Glomerular visceral epithelial cell (primary cell): ENCODE data around the gene TNFAIP1.

Experiments
- DNase-seq: peaks from one replicate; pipeline ENCODE4 v3.0.0-alpha.2; 2016; ENCODE audit errors: extremely low spot score

Gene TNFAIP1

DNA sequence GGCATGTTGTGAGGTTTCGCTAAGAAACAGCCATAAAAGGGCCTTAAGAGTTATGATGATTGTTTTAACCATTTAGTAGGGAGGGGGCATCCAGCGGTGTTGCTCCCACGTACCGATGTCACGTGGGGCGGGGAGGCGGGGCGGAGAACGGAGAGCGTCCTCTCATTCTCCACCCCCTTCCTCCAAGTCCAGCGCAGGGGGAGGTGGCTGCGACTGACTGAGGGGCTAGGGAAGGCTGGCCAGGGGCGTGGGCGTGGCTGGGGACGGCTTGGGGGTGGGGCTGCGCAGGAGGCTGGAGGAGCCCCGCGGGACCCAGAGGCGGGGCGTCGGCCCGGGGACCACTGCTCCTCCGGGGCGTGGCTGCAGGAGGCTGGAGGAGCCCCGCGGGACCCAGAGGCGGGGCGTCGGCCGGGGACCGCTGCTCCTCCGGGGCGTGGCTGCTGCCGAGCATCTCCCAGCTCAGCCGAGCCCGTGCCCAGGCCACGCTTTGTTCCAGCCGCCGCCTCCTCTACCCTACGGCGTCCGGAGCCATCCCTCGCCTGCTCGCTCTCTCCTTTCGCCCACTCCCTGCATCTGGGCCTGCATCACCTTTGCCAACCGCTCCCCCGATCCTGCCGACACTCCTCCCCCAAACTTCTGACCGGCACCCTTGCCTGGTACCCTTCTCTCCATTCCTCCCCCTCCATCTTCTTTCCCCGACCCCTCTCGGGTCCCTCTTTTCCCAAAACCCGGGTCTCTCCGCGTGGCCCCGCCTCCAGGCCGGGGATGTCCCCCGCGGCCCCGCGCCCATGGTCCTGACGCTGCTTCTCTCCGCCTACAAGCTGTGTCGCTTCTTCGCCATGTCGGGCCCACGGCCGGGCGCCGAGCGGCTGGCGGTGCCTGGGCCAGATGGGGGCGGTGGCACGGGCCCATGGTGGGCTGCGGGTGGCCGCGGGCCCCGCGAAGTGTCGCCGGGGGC is 36.0 kb downstream of the TNFAIP1 start, which contains the start of gene SARM1:
Gene SARM1, plus strand, starts transcription at position 450 of the 958 bp plus-strand sequence. Its CDS starts 339 bp downstream, at position 789.
- peak; percentile 77 for DNase-seq

DNA sequence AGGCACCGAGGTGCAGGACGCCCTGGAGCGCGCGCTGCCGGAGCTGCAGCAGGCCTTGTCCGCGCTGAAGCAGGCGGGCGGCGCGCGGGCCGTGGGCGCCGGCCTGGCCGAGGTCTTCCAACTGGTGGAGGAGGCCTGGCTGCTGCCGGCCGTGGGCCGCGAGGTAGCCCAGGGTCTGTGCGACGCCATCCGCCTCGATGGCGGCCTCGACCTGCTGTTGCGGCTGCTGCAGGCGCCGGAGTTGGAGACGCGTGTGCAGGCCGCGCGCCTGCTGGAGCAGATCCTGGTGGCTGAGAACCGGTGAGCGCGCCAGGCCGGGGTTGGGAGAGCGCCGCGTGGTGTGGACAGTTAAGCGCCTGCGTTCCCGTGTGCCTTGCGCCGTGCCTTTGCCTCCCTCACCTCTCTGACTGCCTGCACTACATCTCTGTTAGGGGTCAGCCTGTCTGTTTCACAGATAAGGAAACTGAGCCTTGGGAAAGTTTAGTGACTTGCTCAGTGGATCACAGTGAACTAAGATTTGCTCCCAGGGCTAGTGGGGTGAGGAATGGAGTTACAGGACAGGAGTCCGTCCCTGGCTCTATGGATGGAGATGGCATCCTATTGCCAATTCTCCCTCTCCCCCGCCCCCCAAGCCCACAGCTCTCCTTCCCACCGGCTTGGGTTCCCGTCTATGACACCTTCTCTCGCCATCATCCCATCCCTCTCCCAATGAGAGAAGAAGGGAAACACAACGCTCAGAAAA is 36.8 kb downstream of the TNFAIP1 start:
- DNase-seq: no peak

DNA sequence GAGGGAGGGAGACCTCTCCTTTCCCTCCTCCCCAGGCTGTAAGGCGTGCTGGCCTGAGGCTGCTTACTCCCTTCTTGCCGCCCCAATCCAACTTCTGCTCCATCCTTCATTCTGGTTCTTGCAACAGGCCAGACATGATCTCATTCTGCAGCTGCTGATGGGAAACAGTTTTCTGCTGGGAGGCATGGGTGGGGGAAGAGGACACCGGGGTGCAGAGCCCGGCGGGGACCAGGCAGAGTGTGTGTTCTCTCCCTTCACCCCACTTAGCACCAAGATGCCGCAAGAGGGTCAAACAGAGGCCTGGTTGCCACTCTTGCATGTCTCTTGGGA is 37.3 kb downstream of the TNFAIP1 start:
- DNase-seq: no peak

DNA sequence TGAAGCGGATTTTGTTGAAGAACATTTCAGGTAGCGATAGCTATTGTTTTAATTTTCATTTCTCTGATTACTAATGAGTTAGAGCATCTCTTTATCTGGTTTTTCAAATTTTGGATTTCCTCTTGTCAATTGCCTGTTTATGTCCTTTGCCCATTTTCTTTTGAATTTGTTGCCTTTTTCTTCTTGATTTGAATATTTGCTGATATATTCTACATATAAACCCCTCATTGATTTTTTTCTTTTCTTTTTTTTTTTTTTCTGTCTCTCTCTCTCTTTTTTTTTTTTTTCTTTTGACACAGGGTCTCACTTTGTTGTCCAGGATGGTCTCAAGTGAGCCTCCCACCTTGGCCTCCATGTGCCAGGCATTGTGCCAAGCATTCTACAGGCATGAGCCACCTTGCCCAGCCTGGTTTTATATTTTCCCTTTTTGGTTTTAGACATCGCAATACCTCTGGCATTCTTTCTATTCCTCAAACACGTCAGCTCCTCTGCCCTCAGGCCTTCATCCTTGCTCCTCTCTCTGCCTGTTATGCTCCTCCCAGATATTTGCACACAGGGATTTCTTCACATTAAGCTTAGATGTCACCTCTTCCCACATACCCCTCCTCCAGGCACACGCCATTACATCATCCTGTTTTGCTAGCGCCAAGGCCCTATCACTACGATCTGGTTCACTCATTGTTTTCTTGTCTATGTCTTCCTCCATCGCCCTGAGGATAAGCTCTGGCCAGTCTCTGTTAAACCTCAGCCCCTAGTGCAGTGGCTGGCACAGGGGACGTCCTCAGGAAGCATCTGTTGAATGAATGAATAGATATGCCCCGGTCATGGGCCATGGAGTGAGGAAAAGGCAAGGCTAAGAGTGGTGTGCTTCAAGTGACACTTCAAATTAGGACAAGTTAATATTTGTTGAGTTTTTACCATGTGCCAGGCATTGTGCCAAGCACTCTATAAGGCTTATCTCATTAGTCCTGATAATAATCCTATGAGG is 44.5 kb downstream of the TNFAIP1 start:
- DNase-seq: no peak

DNA sequence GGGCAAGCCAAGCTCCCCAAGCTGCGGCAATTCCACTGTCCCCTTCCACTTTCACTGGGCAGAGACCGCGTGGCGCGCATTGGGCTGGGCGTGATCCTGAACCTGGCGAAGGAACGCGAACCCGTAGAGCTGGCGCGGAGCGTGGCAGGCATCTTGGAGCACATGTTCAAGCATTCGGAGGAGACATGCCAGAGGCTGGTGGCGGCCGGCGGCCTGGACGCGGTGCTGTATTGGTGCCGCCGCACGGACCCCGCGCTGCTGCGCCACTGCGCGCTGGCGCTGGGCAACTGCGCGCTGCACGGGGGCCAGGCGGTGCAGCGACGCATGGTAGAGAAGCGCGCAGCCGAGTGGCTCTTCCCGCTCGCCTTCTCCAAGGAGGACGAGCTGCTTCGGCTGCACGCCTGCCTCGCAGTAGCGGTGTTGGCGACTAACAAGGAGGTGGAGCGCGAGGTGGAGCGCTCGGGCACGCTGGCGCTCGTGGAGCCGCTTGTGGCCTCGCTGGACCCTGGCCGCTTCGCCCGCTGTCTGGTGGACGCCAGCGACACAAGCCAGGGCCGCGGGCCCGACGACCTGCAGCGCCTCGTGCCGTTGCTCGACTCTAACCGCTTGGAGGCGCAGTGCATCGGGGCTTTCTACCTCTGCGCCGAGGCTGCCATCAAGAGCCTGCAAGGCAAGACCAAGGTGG is 45.7 kb downstream of the TNFAIP1 start:
- DNase-seq: no peak

DNA sequence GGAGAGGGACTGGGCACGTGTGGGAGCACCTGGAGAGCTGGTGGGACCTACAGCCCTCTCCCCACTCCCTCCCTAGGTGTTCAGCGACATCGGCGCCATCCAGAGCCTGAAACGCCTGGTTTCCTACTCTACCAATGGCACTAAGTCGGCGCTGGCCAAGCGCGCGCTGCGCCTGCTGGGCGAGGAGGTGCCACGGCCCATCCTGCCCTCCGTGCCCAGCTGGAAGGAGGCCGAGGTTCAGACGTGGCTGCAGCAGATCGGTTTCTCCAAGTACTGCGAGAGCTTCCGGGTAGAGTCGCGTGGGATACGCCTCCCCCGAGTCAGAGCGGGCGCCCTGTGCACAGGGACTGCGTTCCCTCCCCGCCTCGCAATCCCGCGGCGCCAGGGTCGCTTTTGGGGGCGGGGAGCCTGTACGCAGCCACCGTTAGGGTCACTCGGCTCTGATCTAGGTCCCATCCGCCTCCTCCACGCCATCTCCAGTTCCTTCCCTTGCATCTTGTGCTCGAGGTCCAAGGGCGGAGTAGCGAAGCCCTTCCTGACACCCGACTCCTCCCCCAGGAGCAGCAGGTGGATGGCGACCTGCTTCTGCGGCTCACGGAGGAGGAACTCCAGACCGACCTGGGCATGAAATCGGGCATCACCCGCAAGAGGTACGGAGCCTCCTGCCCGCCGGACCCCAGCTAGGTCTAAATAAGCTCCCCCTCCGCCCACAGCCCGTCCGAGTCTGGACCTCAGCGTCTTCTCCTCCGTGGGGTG is 48.9 kb downstream of the TNFAIP1 start:
- DNase-seq: peak; percentile 39

DNA sequence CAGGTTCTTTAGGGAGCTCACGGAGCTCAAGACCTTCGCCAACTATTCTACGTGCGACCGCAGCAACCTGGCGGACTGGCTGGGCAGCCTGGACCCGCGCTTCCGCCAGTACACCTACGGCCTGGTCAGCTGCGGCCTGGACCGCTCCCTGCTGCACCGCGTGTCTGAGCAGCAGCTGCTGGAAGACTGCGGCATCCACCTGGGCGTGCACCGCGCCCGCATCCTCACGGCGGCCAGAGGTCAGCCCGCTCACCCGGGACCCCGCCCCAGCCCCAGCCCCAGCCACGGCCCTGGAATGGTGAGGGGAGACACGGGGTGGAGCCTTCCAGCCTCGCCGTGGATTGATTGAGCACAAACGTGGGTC is 49.5 kb downstream of the TNFAIP1 start:
- no peak for DNase-seq

DNA sequence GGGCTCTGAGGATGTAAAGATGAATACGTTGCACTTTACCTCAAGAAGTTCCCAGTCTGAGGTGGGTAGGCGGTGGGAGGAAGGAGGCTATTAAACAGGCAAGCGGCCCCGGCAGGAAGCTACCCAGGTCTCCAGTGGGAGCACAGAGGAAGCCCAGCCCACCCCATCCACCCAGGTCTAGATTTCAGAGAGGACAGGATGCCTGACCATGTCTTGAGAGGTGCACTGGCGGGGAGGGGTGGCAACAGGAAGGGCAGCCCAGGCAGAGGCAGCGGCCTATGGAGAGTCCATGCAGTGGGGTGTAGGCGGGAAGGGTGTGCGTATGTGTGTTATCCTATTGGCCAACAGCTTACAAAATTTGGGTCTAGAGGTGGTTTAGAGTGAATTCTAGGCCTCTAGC is 49.8 kb downstream of the TNFAIP1 start:
- no peak for DNase-seq

DNA sequence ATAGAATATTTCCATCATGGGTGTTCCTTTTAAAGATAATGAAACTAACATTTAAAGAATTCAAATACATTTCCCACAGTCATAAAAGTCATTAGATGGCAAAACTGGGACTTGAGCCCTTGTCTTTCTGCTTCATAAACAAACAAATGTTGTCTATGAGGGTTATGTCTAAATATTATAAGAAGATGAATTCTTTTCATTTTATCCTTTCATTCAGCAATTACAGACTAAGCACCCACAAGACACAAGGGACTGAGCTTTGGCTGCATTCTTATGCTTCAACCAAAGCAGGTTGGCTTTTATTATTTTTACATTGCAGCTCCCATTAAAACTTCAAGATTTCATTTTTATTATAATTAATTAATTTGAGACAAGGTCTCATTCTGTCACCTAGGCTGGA is 50.8 kb downstream of the TNFAIP1 start:
- no peak for DNase-seq

DNA sequence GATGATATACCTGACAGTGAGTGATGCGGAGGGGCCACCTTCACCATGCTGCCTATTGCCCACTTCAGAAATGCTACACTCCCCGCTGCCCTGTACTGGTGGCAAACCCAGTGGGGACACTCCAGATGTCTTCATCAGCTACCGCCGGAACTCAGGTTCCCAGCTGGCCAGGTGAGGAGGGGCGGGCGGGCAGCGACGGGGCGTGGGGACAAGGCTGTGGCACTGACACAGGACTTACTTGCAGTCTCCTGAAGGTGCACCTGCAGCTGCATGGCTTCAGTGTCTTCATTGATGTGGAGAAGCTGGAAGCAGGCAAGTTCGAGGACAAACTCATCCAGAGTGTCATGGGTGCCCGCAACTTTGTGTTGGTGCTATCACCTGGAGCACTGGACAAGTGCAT is 52.5 kb downstream of the TNFAIP1 start:
- DNase-seq: no peak

DNA sequence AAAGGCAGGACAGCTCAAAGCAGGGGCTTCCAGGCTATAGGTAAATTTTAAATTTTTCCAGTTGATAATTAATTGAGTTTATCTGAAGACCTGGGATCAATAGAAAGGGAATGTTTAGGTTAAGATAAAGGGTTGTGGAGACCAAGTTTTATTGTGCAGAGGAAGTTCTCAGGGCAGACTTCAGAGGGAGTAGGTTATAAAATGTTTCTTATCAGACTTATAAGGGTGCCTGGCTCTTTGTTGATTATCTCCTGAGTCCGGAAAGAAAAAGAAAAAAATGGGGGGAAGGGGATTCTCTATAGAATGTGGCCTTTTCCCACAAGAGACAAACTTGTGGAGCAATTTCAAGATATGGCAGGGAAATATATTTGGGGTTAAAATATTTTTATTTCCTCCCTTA is 54.6 kb downstream of the TNFAIP1 start:
- DNase-seq: no peak

DNA sequence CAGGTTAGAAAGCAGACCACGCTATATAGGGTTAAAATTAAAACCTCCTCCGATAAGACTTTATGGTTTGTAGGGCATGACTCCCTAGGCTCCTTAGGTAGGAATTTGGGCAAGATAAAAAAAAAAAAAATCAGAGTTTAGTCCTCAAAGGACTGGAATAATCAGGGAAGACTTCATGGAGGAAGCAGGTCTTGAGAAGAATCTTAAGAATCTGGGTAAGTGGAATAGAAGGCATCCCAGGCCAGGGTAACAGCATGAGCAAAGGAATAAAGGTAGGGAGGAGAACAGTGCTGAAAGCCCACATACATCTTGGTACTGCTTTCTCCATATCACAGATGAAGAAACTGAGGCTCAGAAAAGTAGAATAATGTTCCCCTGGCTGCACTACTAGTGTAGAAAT is 55.0 kb downstream of the TNFAIP1 start:
- no peak for DNase-seq

DNA sequence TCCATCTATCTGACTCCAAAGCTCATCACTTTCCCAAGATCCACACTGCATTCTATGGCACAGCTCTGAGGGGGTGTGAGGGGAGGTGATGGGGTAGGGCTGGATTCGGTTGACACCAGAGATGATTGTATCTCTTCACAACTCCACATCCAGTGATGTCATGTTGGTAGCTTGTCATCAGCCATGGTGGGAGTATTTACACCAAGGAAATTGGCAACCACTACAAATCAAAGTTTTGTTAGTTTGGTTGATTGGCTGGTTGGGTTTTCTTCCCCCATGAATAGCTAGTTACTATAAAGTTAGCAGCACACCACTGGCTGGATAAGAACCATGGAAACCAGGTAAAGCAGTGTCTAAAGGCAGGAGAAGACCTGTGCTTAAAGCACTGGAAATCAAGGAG is 55.4 kb downstream of the TNFAIP1 start:
- no peak for DNase-seq

DNA sequence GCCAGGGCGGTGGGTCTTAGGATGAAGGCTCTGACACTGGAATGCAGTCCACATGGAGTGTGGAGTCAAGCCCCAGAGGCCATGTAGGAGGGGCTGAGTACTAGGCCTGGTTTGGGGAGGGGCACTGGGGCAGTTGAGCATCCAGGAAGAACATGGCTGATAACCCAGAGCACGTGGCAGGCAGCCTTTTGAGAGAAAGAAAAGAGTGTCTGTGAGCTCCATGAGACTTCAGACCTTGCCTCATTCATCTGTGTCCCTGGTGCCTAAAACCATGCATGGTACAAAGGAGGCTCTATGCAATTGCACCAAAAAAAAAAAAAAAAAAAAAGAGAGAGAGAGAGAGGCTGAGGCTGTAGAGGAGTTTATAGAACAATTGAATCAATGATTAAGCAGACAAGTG is 55.8 kb downstream of the TNFAIP1 start:
- DNase-seq: no peak

DNA sequence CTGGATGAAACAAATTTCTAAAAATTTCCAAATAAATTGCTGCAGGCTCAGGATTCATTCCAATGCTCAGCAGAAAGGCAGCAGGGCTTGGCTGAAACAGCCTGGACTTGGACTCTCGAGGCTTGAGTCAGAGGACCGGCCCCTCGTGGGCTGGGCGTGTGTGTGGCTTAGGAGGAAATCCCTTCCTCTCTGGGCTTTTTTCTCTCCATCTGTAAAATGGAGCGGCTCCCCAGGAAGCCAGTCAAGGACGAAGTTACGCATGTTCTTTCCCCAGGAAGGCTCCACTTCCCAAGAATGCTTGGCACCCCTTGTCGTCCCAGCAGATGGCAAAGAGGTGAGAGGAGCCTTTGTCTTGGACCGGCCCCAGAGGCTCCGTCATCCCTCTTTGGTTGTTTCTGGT is 56.9 kb downstream of the TNFAIP1 start:
- no peak for DNase-seq

DNA sequence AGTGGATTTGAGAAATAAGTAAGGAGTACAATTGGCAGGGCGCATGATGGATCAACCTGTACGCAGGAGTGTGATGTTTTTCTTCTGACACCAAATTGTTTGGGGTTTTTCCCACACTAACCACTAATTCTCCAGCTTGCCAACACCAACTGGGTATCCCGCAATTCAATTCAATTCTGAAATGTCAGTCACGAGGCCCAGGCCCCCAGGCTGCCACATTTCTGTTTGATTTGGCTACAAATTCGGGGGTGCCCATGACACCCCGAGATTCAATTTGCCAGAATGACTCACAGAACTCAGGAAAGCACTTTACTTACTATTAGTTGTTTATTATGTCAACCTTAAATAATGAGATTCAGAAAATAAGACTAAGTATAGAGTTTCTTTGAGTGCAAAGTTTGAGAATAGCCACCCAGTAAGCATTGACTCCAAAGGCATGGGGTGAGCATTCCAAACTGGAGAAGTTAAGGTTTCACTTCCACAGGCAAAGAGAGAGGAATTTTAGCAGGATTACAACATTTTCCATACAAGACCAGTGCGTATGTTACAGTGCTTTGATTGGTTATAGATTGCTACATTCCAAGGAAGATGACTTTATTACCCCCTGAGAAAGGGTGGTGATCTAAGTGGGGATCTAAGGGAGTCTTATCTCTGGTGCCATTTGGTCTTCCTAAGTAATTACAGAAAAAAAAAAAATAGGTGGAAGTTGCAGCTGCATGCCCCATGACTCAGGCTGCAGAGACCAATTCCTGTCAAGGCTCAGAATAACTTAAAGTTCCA is 59.0 kb downstream of the TNFAIP1 start:
- DNase-seq: peak; percentile 27

DNA sequence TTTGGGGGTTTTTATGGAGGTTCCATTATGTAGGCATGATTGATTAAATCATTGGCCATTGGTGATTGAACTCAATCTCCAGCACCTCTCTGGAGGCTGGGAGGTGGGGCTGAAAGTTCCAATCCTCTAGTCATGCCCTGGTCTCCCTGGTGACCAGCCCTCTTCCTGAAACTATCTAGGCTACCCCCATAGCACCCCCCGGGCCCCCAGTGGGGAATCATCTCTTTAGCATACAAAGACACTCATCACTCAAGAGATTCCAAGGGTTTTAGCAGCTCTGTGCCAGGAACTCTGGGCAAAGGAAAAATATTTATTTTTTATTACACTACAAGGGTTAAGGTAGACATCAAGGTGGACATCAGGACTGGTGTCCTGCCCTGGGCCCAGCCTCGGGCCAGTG is 59.9 kb downstream of the TNFAIP1 start:
- no peak for DNase-seq

DNA sequence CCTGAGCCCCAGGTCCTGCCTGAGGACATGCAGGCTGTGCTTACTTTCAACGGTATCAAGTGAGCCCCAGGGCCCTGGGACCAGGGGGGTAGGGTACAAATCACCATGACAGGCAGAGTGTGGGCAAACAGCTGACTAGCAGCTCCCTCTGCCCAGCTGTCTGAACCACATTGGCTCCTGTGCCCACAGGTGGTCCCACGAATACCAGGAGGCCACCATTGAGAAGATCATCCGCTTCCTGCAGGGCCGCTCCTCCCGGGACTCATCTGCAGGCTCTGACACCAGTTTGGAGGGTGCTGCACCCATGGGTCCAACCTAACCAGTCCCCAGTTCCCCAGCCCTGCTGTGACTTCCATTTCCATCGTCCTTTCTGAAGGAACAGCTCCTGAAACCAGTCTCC is 60.4 kb downstream of the TNFAIP1 start:
- no peak for DNase-seq
